NCI-H1105 (cell line): ENCODE results near the gene FAM167B.

Experiments used
- DNase-seq: peaks from one replicate; lab custom pipeline; 2025; lab: John Stamatoyannopoulos, UW

Gene FAM167B

GRCh38 chr1:32223683-32224082 is 23.3 kb upstream of the FAM167B start:
- no peak for DNase-seq

DNA sequence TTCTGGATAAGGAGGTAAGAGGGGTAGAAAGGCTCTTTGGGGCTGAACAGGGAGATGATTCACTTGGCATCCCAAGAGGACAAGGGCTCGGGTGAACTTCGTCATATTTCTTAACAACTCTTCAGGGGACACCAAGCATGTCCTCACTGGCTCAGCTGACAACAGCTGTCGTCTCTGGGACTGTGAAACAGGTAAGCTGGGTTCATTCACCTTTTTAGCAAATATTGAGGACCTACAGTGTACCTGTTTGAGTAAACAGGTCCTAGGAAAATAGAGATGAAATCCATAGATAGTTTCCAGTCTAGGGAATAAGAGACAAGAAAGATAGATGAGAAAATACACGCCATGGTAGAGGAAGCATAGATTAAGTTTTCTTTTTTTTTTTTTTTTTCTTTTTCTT is 22.7 kb upstream of the FAM167B start:
- DNase-seq = no peak

DNA sequence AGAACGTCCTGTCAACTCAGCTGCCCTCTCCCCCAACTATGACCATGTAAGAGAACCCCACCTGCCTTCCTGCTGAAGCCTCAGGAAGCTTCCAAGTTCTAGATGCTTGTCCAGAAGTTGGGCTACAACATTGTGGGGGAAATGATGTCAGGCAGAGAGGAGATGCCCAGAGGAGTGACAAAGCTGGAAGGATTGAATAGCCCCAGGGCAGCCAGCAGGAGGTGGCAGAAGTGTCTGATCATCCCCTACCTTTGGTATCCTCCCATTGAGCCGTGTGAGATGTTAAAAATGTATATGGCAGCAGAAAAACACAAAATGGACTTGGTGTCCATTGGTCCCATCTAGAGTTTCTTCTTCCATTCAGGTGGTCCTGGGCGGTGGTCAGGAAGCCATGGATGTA is 18.3 kb upstream of the FAM167B start:
- DNase-seq = no peak

GRCh38 chr1:32231843-32232432 is 15.1 kb upstream of the FAM167B start:
- DNase-seq = no peak

DNA sequence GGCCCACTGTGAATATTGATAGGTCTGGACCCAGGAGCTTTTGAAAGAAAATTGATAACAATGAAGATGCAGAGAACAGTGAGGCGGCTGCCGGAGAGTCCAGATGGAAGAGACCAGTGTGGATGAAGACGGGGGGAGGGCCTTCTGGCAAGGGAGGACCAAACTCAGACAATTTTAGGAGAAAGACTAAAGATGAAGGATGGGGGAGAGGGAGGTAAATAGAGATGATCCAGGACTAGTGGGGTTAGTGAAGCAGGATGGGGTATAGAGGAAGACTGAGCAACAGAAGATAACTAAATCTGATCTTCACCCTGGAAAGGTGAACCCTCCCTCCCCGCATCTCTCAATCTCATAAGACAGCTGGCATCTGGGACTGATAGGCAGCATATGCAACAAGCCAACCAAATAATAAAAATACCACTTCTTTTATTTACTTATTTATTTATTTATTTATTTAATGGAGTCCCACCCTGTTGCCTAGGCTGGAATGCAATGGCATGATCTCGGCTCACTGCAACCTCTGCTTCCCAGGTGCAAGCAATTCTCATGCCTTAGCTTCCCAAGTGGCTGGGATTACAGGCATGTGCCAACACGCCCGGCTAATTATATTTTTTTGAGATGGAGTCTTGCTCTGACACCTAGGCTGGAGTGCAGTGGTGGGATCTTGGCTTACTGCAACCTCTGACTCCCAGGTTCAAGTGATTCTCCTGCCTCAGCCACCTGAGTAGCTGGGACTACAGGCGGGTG is 14.3 kb upstream of the FAM167B start:
- peak; percentile 33 for DNase-seq

DNA sequence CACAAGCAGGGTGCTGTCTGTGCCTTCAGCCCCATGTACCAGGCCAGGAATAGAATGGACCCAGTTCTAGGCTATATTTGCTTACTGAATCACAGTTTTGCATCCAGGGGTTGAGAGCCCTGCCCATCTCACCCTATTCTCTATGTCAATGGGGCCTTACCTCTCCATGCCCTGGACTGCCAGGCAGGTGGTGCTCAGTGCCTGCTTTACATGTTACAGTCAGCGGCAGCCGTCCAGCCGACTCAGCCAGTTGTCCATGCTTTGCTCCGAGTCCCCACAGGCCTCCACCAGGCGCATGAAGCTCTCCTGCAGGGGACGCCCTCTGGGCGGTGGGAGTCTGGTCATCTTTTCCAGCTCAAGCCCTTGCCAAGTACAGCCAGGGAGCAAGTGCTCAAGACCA is 12.2 kb upstream of the FAM167B start:
- DNase-seq = no peak

DNA sequence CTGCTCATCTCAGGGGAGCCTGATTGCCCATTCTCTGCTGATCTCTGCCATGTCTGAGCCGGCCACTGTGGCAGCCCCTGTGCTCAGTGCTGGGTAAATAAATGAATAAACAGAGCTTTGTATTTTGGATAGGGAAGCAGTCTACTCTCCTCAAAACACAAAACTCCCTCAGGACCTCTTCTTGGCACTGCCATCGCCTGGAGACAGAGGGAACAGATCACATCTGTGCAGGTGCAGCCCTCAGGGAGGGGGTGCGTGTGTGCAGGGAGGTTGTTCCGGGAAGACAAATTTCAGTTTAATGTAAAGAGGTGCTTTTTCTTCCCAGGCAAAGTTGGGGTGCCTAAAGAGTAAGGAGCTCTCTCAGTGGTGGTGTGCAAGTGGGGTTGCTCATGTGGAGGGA is 7.7 kb upstream of the FAM167B start:
- DNase-seq = peak; percentile 42

DNA sequence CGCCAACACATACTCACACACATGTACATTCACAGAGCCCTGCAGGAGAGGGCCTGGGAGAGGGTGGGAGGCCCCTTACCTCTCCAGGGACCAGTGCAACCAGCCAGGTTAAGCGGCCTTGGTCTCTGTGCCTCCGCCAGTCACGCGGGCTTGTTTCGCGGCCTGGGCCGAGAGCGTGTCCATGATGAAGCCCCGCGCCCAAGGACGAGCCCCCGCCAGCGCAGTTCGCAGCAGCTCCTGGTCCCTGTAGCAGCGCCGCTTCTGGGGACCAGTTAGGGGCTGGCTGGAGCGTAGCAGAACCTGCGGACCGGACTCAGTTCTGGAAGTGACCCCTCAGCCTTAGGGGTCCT is 7.3 kb upstream of the FAM167B start:
- DNase-seq = peak; percentile 44

DNA sequence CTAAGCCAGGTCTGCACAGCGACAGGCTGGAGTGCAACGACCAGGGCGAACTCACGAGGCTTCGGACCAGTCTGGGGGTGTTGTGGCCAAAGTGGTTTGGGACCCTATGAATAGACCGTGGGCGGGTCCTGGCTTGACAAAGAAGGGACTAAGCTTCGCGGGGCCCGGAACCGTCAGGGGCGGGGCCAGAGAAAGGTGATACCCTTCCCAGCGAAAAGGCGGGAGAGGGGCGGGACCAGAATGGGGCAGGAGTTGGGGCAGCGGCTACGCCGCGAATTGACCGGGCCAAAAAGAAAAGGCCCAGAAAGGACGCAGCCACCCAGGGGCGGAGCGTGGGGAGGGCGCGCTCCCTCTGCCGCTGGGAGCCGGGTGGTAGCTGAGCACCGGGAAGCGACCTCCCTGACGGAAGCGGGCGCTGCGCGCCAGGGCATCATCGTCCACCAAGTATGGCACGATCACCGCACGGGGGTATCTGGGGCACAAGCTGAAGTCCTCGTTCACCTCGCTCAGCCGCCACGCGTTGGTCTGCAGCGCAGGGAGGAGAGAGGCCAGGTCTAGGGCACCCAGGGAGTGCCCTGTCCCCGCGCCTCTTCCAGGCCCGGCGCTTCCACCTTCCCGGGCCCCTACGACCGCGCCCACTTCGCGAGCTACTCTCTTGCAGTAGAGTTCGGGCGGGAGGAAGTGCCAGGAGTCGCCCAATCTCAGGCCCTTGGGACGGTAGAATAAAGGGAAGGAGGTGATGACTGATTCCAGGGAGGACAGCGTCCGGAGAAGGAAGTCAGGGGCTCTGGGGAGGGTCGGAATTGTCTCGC is 6.7 kb upstream of the FAM167B start:
- peak; percentile 93 for DNase-seq

DNA sequence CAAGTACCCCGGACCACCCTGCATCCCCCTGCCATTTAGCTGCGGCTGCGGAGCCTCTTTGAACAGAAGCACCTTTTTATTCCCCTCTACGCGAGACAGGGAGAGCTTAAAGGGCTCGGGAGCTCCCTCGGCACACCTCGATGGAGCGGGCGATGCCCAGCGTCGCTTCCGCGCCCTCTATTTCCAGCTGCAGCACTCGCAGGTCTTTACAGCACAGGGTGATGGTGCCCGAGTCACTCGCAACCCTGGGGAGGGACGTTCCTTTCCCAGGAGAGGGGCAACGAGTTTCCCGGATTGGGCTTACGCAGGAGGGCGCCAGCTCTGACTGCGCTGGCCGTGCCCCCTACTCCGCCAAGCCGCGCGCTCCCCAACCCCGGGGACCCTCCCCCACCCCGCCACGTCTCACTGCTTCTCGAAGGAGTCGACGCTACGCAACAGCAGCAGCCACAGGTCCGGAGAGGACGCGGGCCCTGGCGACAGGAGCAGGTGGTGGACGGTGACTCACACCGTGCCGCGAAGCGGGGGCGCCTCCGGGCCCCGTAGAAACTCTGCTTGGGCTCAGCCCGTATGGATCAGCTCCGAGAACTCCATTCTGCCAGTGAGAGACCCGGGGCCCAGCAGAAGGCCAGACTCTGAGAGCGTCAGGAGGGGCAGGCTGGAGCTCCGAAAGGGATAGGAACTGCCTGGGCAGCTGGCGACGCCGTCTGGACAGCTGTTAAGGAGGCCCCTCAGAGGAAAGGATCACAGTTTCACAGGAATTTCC is 5.8 kb upstream of the FAM167B start:
- DNase-seq = peak; percentile 50

DNA sequence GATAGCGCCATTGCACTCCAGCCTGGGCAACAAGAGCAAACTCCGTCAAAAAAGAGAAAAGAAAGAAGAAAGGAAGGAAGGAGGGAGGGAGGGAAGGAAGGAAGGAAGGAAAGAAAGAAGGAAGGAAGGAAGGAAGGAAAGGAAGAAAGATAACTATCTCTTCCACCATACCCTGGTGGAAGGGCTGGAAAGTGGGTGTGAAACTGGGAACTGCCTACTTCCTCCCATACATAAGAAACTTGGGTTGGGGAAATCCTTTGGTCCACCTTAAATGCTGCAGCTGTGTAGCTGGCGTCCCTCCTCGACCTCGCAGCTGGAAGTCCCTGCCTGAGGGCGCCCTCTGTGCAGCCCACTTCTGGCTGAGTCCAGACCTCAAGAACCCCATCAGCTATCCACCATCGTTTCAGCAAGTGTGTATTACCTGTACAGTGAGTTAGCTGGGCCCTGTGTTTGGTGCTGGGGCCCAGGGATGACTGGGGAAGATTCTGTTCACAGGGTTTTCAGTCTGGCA is 4.6 kb upstream of the FAM167B start:
- no peak for DNase-seq

DNA sequence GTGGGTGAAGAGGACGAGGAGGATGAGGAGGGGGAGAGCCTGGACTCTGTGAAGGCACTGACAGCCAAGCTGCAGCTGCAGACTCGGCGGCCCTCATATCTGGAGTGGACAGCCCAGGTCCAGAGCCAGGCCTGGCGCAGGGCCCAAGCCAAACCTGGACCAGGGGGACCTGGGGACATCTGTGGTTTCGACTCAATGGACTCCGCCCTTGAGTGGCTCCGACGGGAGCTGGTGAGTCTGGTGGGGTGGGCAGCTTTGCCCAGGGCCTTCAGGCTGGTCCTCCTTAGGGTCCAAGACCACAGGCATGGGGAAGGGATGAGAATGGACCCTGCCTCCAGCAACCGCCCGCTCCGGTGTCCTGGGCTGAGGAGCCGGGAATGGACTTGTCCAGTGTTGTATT is 430 bp downstream of the FAM167B start:
- no peak for DNase-seq

- DNase-seq = peak; percentile 71
These were observed 1.2 kb downstream of the FAM167B start for GRCh38 chr1:32247983-32248889.

- DNase-seq = no peak
These were observed 3.0 kb downstream of the FAM167B start for GRCh38 chr1:32249831-32250525.

GRCh38 chr1:32250893-32251716 is 4.1 kb downstream of the FAM167B start, which contains the start of gene LCK:
LCK (plus strand) TSS chr1:32251265; CDS start chr1:32274330, 23,065 bp downstream.
- DNase-seq = no peak

GRCh38 chr1:32255072-32256071 is 8.3 kb downstream of the FAM167B start:
- DNase-seq = no peak

GRCh38 chr1:32256473-32257226 is 9.6 kb downstream of the FAM167B start:
- no peak for DNase-seq

DNA sequence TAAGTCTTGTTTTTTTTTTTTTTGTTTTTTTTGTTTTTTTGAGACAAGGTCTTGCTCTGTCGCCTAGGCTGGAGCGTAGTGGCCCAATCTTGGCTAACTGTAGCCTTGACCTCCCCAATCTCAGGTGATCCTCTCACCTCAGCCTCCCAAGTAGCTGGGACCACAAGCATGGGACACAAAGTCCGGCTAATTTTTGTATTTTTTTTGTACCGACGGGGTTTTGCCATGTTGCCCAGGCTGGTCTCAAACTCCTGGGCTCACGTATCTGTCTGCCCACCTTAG is 10.1 kb downstream of the FAM167B start:
- DNase-seq = no peak
